GM19468 (cell line): ENCODE results near the gene GRM2.

Experiments used
- ATAC-seq: cut with Tn5 transposase; IDR thresholded peaks from one replicate; pipeline ENCODE4 v1.9.1; 2021; ENCODE audit warnings: mild to moderate bottlenecking, moderate library complexity, moderate number of reproducible peaks; ENCODE audit not compliant: unreplicated experiment; ENCODE audit errors: extremely low read depth

The GRM2 gene

GRCh38 chr3:51703761-51704510 lies 2.9 kb upstream of the GRM2 start:
- no peak for ATAC-seq

GRCh38 chr3:51704511-51704950 lies 2.3 kb upstream of the GRM2 start:
- no peak for ATAC-seq

- ATAC-seq = no peak
Observed at GRCh38 chr3:51705276-51706020, 1.4 kb upstream of the GRM2 start.

GRCh38 chr3:51706021-51706485 lies 815 bp upstream of the GRM2 start:
- ATAC-seq = no peak

- ATAC-seq = no peak
Observed at GRCh38 chr3:51708216-51708845, 1.5 kb downstream of the GRM2 start.

GRCh38 chr3:51709004-51709420 lies 2.1 kb downstream of the GRM2 start:
- no peak for ATAC-seq

- no peak for ATAC-seq
Observed at GRCh38 chr3:51709675-51710074, 2.8 kb downstream of the GRM2 start.

- no peak for ATAC-seq
Observed at GRCh38 chr3:51710631-51711351, 3.9 kb downstream of the GRM2 start.

- no peak for ATAC-seq
Observed at GRCh38 chr3:51711352-51712037, 4.6 kb downstream of the GRM2 start.

GRCh38 chr3:51712038-51712420 lies 5.2 kb downstream of the GRM2 start:
- ATAC-seq = no peak

GRCh38 chr3:51712511-51712931 lies 5.7 kb downstream of the GRM2 start:
- no peak for ATAC-seq

GRCh38 chr3:51712963-51713362 lies 6.1 kb downstream of the GRM2 start:
- ATAC-seq = no peak

GRCh38 chr3:51715231-51715976 lies 8.5 kb downstream of the GRM2 start:
- ATAC-seq = no peak

- ATAC-seq = no peak
Observed at GRCh38 chr3:51715977-51716294, 9.1 kb downstream of the GRM2 start.

- no peak for ATAC-seq
Observed at GRCh38 chr3:51716805-51717204, 9.9 kb downstream of the GRM2 start.

- ATAC-seq = no peak
Observed at GRCh38 chr3:51717446-51717845, 10.6 kb downstream of the GRM2 start.

- ATAC-seq = no peak
Observed at GRCh38 chr3:51717947-51718346, 11.1 kb downstream of the GRM2 start.

GRCh38 chr3:51718547-51719409 lies 11.9 kb downstream of the GRM2 start:
- peak; percentile 54 for ATAC-seq
